Measurements from ENCODE around the gene EXOC3L2. TPM values are rescaled to one million over a fixed set of nuclear protein-coding genes. Genes with fewer than 3 reads are reported as not detected.
"Not testable (repeated sequence)": the region's sequence is repeated elsewhere in the genome, so short reads cannot be mapped to it uniquely, and the experiment has no call there.

Gene EXOC3L2
- total RNA-seq, 2 donors from 2014 or later: 2.2 to 2.4 TPM

GRCh38 chr19:45275370-45275971, 30.3 kb upstream of the EXOC3L2 start:
- ATAC-seq (ENCODE audit: insufficient number of reproducible peaks, low FRiP score, low read depth) (no peak), DNase-seq (ENCODE audit: low spot score) (no peak)
- Histone ChIP-seq H3K36me3 (peaks cover 64% of the 10 kb centered on the region), H3K4me1 (ENCODE audit: control insufficient read depth in 1 of 2, low read depth in 2 of 2) (no peaks in the 10 kb centered on the region), H3K27me3 (replicated peaks; ENCODE audit: insufficient read depth) (no peaks in the 10 kb centered on the region), H3K4me3 (no peak overlapping the region), H3K27ac (no peak overlapping the region), H3K9me3 (no peaks in the 10 kb centered on the region)
- TF ChIP-seq CTCF (IDR thresholded peaks at IDR 0.05): no peak

GRCh38 chr19:45273521-45273855, 28.3 kb upstream of the EXOC3L2 start:
- H3K36me3 ChIP-seq: peaks cover 60% of the 10 kb centered on the region
- ATAC-seq (ENCODE audit: insufficient number of reproducible peaks, low FRiP score, low read depth): no peak

GRCh38 chr19:45271735-45272108, 26.5 kb upstream of the EXOC3L2 start:
- no peak for TF ChIP-seq CTCF (IDR thresholded peaks at IDR 0.05)
- H3K4me1 ChIP-seq (ENCODE audit: control insufficient read depth in 1 of 2, low read depth in 2 of 2): no peaks in the 10 kb centered on the region
- no peak overlapping the region for H3K4me3 ChIP-seq
- peaks cover 54% of the 10 kb centered on the region for H3K36me3 ChIP-seq
- H3K9me3 ChIP-seq: no peaks in the 10 kb centered on the region
- no peaks in the 10 kb centered on the region for H3K27me3 ChIP-seq (replicated peaks; ENCODE audit: insufficient read depth)
- no peak for DNase-seq (ENCODE audit: low spot score)
- ATAC-seq (ENCODE audit: insufficient number of reproducible peaks, low FRiP score, low read depth): no peak
- no peak overlapping the region for H3K27ac ChIP-seq

More at GRCh38 chr19:45273521-45273855, 28.3 kb upstream of the EXOC3L2 start:
- no peak for DNase-seq (ENCODE audit: low spot score)
- no peaks in the 10 kb centered on the region for H3K9me3 ChIP-seq
- H3K4me1 ChIP-seq (ENCODE audit: control insufficient read depth in 1 of 2, low read depth in 2 of 2): no peaks in the 10 kb centered on the region
- TF ChIP-seq CTCF (IDR thresholded peaks at IDR 0.05): no peak
- no peaks in the 10 kb centered on the region for H3K27me3 ChIP-seq (replicated peaks; ENCODE audit: insufficient read depth)
- no peak overlapping the region for H3K4me3 ChIP-seq
- no peak overlapping the region for H3K27ac ChIP-seq

- ATAC-seq (ENCODE audit: insufficient number of reproducible peaks, low FRiP score, low read depth) (no peak), DNase-seq (ENCODE audit: low spot score) (no peak)
- Histone ChIP-seq H3K36me3 (peaks cover 56% of the 10 kb centered on the region), H3K9me3 (no peaks in the 10 kb centered on the region), H3K4me1 (ENCODE audit: control insufficient read depth in 1 of 2, low read depth in 2 of 2) (no peaks in the 10 kb centered on the region), H3K27me3 (replicated peaks; ENCODE audit: insufficient read depth) (no peaks in the 10 kb centered on the region), H3K27ac (no peak overlapping the region), H3K4me3 (no peak overlapping the region)
- TF ChIP-seq CTCF (IDR thresholded peaks at IDR 0.05): no peak
These were observed 26.0 kb upstream of the EXOC3L2 start for GRCh38 chr19:45271098-45271734.

GRCh38 chr19:45269939-45270338, 24.7 kb upstream of the EXOC3L2 start:
- DNase-seq (ENCODE audit: low spot score); ATAC-seq (ENCODE audit: insufficient number of reproducible peaks, low FRiP score, low read depth); H3K4me3 ChIP-seq; H3K4me1 ChIP-seq (ENCODE audit: control insufficient read depth in 1 of 2, low read depth in 2 of 2); H3K27me3 ChIP-seq (replicated peaks; ENCODE audit: insufficient read depth); H3K27ac ChIP-seq; H3K9me3 ChIP-seq: not testable (repeated sequence)
- peaks cover 51% of the 10 kb centered on the region for H3K36me3 ChIP-seq

- ATAC-seq (ENCODE audit: insufficient number of reproducible peaks, low FRiP score, low read depth) (no peak), DNase-seq (ENCODE audit: low spot score) (no peak)
- no peak for TF ChIP-seq CTCF (IDR thresholded peaks at IDR 0.05)
- H3K27ac ChIP-seq: no peak overlapping the region
- H3K27me3 ChIP-seq (replicated peaks; ENCODE audit: insufficient read depth): no peaks in the 10 kb centered on the region
- no peak overlapping the region for H3K4me3 ChIP-seq
- H3K9me3 ChIP-seq: no peaks in the 10 kb centered on the region
- H3K36me3 ChIP-seq: peaks cover 33% of the 10 kb centered on the region
- no peaks in the 10 kb centered on the region for H3K4me1 ChIP-seq (ENCODE audit: control insufficient read depth in 1 of 2, low read depth in 2 of 2)
These were observed 22.1 kb upstream of the EXOC3L2 start for GRCh38 chr19:45267296-45267695.
